Posterior cingulate gyrus (tissue), 11 donors: ENCODE measurements around the gene HERC6.
"Not testable (repeated sequence)": the region's sequence is repeated elsewhere in the genome, so short reads cannot be mapped to it uniquely, and the experiment has no call there.

ENCODE experiments used
- DNase-seq, 10 donors: peaks; one replicate each; pipeline versions ENCODE4 v3.0.0 to v3.0.0-alpha.2; 2020 to 2021; ENCODE audit warnings: mixed read lengths in 3 of 10
- intact Hi-C: fragments of 100-400 bp; cut with DNase I; formaldehyde crosslinking; loops from one replicate; pipeline ENCODE4 v1.15.1; 2023

Gene HERC6

DNA sequence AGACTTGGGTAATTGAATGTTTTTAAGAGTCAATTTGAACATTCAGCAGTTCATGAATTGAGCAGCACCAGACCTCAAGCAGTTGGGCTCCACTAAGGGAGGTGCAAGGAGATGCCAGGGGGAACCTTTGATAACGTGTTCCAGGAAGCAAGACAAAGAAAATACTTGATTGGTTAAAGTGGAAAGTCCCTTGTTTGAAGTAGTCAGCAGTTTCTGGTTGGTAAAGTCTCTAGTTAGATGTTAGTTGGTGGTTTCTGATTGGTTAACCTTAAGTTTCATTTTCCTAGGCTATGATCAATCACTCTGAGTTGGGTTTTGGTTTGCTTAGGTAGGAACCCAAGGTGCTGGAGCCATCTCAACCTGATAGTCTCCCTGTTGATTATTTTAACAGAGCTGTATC is 4.0 kb downstream of the HERC6 start:
- intact Hi-C loops: no loop called here
- DNase-seq: no peak

- no peak for DNase-seq
- intact Hi-C loops: no loop called here
These were observed 11.5 kb downstream of the HERC6 start for GRCh38 chr4:88390128-88390527.

- DNase-seq: no peak
- intact Hi-C loops: no loop called here
These were observed 13.1 kb downstream of the HERC6 start for GRCh38 chr4:88391703-88392102.

DNA sequence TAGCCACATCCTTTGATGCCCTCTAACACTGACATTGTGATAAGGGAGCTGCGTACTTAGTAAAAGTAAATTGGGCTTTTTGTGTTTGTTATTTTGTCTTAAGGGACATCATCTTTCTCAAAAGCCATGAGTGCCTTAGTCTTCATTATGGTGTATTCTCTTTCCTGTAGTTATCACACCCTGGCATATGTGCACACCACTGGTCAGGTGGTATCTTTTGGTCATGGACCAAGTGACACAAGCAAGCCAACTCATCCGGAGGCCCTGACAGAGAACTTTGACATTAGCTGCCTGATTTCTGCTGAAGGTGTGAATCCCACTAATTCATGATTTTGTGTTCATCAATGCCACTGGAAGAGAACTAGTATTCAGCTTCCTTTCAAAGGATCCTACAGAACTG is 18.0 kb downstream of the HERC6 start:
- intact Hi-C loops: no loop called here
- DNase-seq: no peak

DNA sequence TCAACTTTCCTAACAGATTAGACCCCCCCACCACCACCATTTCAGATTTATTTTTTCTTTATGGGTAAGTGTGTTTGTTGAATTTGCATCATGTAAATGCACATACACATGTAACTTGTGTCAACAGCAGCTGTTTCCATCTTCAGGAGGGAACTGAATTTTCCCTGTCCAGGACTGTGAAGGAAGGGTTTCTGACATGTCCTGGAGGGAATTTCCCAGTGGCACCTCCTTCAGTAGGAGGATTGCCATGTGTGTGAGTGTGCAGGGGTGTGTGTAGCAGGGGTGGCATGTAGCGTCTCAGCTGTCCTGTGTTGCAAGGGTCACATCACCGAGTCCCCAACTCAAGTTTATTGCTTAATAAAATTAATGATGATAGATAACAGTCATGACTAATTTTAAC is 19.7 kb downstream of the HERC6 start:
- no peak for DNase-seq
- intact Hi-C loops: no loop called here

- no peak for DNase-seq
- intact Hi-C loops: no loop called here
These were observed 30.6 kb downstream of the HERC6 start for GRCh38 chr4:88409206-88409605.

DNA sequence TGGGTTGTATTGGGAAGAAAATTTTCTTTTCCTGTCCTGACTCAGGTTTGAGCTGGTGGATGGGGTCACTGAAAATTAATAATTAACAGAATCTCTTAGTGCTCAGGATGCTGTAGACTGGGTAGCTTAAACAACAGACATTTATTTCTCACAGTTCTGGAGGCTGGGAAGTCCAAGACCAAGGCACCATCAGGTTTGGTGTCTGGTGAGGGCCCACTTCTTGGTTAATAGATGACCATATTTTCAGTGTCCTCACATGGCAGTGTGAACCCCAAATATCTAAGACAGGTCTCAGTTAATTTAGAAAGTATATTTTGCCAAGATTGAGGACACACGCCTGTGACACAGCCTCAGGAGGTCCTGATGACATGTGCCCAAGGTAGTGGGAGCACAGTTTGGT is 31.1 kb downstream of the HERC6 start:
- intact Hi-C loops: no loop called here
- DNase-seq: no peak

- intact Hi-C loops: no loop called here
- DNase-seq: no peak
These were observed 32.9 kb downstream of the HERC6 start for GRCh38 chr4:88411491-88412096.

DNA sequence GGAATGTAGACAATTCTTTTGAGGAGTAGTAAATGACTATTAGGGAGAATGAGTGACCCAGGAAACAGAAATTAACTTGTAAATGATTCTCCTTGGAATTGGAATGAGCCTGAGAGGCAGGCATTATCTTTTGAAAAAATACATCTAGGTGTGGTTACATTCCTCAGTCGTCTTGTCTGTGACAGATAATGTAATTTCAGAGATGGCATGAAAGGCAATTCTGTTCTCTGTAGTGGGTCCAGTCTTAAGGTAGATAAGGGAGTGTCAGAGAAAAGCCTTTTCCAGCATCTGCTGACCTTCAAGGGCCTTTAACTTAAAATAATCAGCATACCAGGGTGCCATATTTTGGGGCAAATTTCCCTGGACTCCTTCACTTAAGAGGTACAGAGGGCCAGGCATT is 35.1 kb downstream of the HERC6 start:
- intact Hi-C loops: loop anchor here (2.0 kb wide), 1 partner anchor 19 kb away; no protein-coding TSS in a partner anchor
- DNase-seq: no peak

GRCh38 chr4:88414755-88415154 is 36.1 kb downstream of the HERC6 start:
- no peak for DNase-seq
- intact Hi-C loops: loop anchor here (2.0 kb wide), 1 partner anchor 18 kb away; no protein-coding TSS in a partner anchor

DNA sequence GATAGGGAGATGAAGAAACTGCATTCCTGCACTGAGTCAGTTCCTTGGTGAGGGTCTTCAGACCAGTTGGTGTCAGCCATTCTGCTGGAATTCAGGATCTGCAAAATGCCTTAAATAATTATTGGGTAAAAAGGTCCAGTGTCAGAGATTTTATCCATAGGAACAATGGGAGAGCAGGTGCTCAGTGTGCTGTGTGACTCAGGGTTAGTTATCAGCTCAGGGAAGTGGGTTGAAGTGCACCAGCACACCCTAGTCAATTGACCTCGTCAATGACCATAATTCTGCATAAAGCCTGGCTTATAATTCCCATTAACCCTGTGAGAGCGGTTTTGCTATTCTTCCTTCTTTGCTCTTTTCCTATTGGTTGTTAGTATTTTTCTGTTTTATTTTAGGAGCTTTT is 37.3 kb downstream of the HERC6 start:
- intact Hi-C loops: loop anchor here (2.0 kb wide), 1 partner anchor 17 kb away; no protein-coding TSS in a partner anchor
- DNase-seq: no peak

GRCh38 chr4:88418411-88418810 is 39.8 kb downstream of the HERC6 start:
- intact Hi-C loops: no loop called here
- DNase-seq: no peak

GRCh38 chr4:88419874-88420273 is 41.2 kb downstream of the HERC6 start:
- no peak for DNase-seq
- intact Hi-C loops: no loop called here

- DNase-seq: no peak
- intact Hi-C loops: no loop called here
These were observed 42.2 kb downstream of the HERC6 start for GRCh38 chr4:88420844-88421243.

- intact Hi-C loops: no loop called here
- DNase-seq: no peak
These were observed 43.8 kb downstream of the HERC6 start for GRCh38 chr4:88422403-88422802.

DNA sequence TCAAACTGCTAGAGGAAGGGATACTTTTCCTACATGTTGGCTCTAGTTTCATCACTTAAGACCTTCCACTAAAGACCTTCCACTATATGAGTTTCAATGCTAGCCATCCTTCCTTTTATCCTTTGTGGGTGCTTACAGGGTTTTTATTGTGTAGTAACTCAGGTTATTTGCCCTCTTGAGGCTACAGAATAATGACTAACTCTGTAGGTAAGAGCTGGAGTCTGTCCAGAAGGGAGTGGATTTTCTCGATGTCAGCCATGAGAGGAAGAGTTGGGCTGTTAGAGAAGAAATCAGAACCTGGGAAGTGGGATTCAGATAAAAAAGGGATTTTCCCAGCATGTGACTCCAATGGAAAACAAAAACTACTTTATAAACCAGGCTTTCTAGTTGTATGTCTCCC is 50.7 kb downstream of the HERC6 start:
- intact Hi-C loops: no loop called here
- no peak for DNase-seq

- intact Hi-C loops: no loop called here
- DNase-seq: no peak
These were observed 57.5 kb downstream of the HERC6 start for GRCh38 chr4:88435987-88436693.

GRCh38 chr4:88437873-88438272 is 59.2 kb downstream of the HERC6 start:
- DNase-seq, intact Hi-C loops: not testable (repeated sequence)

GRCh38 chr4:88439161-88439760 is 60.6 kb downstream of the HERC6 start:
- intact Hi-C loops: no loop called here
- no peak for DNase-seq

- DNase-seq: no peak
- intact Hi-C loops: no loop called here
These were observed 61.5 kb downstream of the HERC6 start for GRCh38 chr4:88440146-88440545.

- no peak for DNase-seq
- intact Hi-C loops: no loop called here
These were observed 63.0 kb downstream of the HERC6 start for GRCh38 chr4:88441696-88442095.

DNA sequence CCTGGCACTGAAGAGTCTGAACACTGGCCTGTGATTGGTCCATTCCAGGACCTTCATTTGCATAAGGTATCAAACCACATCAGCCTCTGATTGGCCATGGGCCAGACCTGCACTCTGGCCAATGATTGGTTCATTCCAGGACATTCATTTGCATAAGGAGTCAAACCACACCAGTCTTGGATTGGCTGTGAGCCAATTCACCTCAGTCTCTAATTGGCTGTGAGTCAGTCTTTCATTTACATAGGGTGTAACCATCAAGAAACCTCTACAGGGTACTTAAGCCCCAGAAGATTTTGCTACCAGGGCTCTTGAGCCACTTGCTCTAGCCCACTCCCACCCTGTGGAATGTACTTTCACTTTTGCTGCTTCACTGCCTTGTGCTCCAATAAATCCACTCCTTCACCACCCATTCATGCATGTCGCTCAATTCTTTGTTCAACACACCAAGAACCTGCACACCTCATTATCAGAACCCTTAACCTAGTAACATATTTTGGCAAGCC is 64.1 kb downstream of the HERC6 start:
- intact Hi-C loops: no loop called here
- no peak for DNase-seq
